ENCODE results near the gene PFN4.

The PFN4 gene

DNA sequence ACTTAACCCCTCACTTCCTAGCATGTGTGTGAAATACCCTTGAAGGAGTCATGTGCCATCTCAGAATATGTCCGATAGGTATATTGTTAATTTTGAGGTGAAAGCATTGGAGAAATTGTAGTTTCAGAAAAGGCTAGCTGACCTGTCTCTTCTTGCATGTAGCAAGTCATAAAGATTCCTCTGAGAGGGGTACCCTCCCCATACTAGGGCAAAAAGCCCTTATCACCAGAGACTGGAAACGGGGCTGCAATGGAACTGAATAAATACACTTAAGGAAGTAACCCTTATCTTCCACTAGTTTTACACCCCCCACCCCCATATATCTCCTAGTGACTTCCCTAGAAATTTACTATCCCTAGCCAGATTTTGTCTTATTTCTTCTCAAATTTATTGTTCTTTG lies 45.3 kb downstream of the PFN4 start:
- no peak for DNase-seq
- H3K4me3 Mint-ChIP-seq, result peak overlapping the region; percentile 99
- H3K36me3 Mint-ChIP-seq (ENCODE audit: low read depth), result peaks cover 45% of the 10 kb centered on the region
- peaks cover 37% of the 10 kb centered on the region for H3K4me1 Mint-ChIP-seq
- no peak overlapping the region for H3K27ac Mint-ChIP-seq
- H3K27me3 Mint-ChIP-seq (ENCODE audit: low read depth, poor library complexity), result peaks cover 6% of the 10 kb centered on the region
- no peaks in the 10 kb centered on the region for H3K9me3 Mint-ChIP-seq
- TF ChIP-seq, protein P1, sequence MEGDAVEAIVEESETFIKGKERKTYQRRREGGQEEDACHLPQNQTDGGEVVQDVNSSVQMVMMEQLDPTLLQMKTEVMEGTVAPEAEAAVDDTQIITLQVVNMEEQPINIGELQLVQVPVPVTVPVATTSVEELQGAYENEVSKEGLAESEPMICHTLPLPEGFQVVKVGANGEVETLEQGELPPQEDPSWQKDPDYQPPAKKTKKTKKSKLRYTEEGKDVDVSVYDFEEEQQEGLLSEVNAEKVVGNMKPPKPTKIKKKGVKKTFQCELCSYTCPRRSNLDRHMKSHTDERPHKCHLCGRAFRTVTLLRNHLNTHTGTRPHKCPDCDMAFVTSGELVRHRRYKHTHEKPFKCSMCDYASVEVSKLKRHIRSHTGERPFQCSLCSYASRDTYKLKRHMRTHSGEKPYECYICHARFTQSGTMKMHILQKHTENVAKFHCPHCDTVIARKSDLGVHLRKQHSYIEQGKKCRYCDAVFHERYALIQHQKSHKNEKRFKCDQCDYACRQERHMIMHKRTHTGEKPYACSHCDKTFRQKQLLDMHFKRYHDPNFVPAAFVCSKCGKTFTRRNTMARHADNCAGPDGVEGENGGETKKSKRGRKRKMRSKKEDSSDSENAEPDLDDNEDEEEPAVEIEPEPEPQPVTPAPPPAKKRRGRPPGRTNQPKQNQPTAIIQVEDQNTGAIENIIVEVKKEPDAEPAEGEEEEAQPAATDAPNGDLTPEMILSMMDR (IDR thresholded peaks at IDR 0.05), result no peak

DNA sequence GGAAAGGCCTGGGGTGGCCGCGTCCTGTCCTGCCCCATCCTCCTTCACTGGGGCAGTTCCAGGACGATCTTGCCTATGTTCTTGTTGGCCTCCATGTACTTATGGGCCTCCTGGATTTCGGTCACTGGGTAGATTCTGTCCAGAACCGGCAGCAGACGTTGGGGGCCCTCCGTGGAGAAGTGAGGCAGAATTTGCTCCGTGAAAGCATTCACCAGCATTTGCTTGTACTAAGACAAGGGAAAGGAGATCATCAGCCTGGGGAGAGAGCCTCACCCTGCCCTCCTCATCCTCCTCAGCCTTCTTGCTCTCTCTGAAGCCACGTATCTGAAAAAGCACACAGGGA lies 45.6 kb downstream of the PFN4 start:
- Mint-ChIP-seq H3K4me1 (peaks cover 33% of the 10 kb centered on the region), H3K36me3 (ENCODE audit: low read depth) (peaks cover 48% of the 10 kb centered on the region), H3K27me3 (ENCODE audit: low read depth, poor library complexity) (peaks cover 6% of the 10 kb centered on the region), H3K9me3 (no peaks in the 10 kb centered on the region), H3K4me3 (peak overlapping the region; percentile 99), H3K27ac (peak overlapping the region; percentile 81)
- no peak for DNase-seq
- TF ChIP-seq, protein P1 (IDR thresholded peaks at IDR 0.05), result no peak

GRCh38 chr2:24076849-24077534 lies 46.1 kb downstream of the PFN4 start:
- peaks cover 48% of the 10 kb centered on the region for H3K36me3 Mint-ChIP-seq (ENCODE audit: low read depth)
- H3K27me3 Mint-ChIP-seq (ENCODE audit: low read depth, poor library complexity), result peaks cover 6% of the 10 kb centered on the region
- peaks cover 28% of the 10 kb centered on the region for H3K4me1 Mint-ChIP-seq
- H3K27ac Mint-ChIP-seq, result peak overlapping the region; percentile 81
- peak; percentile 31 for DNase-seq
- TF ChIP-seq, protein P1 (IDR thresholded peaks at IDR 0.05), result no peak
- H3K4me3 Mint-ChIP-seq, result peak overlapping the region; percentile 99
- H3K9me3 Mint-ChIP-seq, result no peaks in the 10 kb centered on the region

GRCh38 chr2:24075915-24076848 lies 47.0 kb downstream of the PFN4 start, which contains the start of gene SF3B6:
TSS of gene SF3B6 (minus strand) at chr2:24076326. CDS start at chr2:24076229, 97 bp downstream.
- H3K36me3 Mint-ChIP-seq (ENCODE audit: low read depth), result peaks cover 42% of the 10 kb centered on the region
- H3K27me3 Mint-ChIP-seq (ENCODE audit: low read depth, poor library complexity), result peaks cover 6% of the 10 kb centered on the region
- peak; percentile 98 for DNase-seq

DNA sequence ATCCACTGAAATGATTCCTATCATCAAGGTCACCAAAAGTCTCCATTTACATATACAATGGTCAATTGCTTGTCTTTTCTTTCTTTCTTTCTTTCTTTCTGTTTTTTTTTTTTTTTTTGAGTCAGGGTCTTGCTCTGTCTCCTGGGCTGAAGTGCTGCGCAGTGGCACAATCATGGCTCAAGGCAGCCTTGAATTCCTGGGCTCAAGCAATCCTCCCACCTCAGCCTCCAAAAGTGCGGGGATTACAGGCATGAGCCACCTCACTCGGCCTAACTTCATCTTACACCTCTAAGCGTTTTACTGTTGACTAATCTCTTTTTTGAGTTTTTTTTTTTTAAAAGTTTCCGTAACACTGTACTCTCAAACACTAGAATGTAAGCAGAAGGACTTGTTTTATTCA lies 47.9 kb downstream of the PFN4 start:
- Mint-ChIP-seq H3K4me1 (peaks cover 28% of the 10 kb centered on the region), H3K4me3 (peak overlapping the region; percentile 99), H3K27ac (peak overlapping the region; percentile 44), H3K9me3 (no peaks in the 10 kb centered on the region), H3K27me3 (ENCODE audit: low read depth, poor library complexity) (peaks cover 6% of the 10 kb centered on the region), H3K36me3 (ENCODE audit: low read depth) (peaks cover 37% of the 10 kb centered on the region)
- TF ChIP-seq, protein P1 (IDR thresholded peaks at IDR 0.05), result no peak
- DNase-seq, result no peak

More at GRCh38 chr2:24075915-24076848, 47.0 kb downstream of the PFN4 start, which contains the start of gene SF3B6:
- Mint-ChIP-seq H3K4me3 (peak within 1 kb of the TSS; percentile 99), H3K9me3 (no peaks in the 10 kb centered on the region), H3K27ac (peak within 1 kb of the TSS; percentile 99), H3K4me1 (peaks cover 28% of the 10 kb centered on the region)
- TF ChIP-seq, protein P1 (IDR thresholded peaks at IDR 0.05), result no peak
